GM19397 (cell line): ENCODE results near the gene OR52J3.

ENCODE experiments used
- ATAC-seq: cut with Tn5 transposase; IDR thresholded peaks from one replicate; pipeline ENCODE4 v1.9.1; 2021; ENCODE audit warnings: mild to moderate bottlenecking, moderate library complexity; ENCODE audit not compliant: unreplicated experiment

OR52J3 gene

GRCh38 chr11:5092821-5093585 lies 46.7 kb downstream of the OR52J3 start:
- no peak for ATAC-seq

DNA sequence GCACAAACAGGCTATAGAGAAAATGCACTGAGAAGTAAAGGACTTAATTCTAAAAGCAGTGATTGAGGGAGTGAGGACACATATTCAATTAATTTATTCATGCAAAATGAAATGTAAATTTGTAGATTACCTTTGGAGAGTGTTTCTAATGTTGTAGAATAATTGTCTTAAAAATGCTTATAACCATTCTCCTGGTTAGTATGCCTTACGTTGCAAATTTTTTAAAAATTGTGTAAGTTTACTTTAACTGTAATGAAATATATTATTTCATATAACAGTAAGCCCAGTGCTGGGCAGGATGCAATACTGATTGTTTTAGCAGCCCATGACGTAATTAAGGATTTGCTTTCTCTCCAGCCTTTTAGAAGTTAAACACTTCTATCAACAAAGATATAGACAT lies 49.7 kb downstream of the OR52J3 start:
- ATAC-seq, result no peak
